GM13976 (cell line): ENCODE measurements around the gene HERPUD2.

Experiments
- DNase-seq: peaks from one replicate; pipeline ENCODE4 v3.0.0; 2012; ENCODE audit warnings: low spot score
- in situ Hi-C: fragments of 300-500 bp; cut with MboI; formaldehyde crosslinking; loops from one replicate; pipeline ENCODE4 v1.12.0; 2022; ENCODE audit warnings: low sequenced_read_pairs, mixed read lengths, inconsistent platforms; ENCODE audit not compliant: unreplicated experiment
- TF ChIP-seq, protein P1 (sequence below): IDR thresholded peaks from 2 replicates; pipeline ENCODE4 v1.5.1; 2012; ENCODE audit warnings: borderline replicate concordance, mild to moderate bottlenecking; ENCODE audit not compliant: insufficient read depth; ENCODE audit errors: extremely low read depth, missing control alignments, control extremely low read depth

The HERPUD2 gene

DNA sequence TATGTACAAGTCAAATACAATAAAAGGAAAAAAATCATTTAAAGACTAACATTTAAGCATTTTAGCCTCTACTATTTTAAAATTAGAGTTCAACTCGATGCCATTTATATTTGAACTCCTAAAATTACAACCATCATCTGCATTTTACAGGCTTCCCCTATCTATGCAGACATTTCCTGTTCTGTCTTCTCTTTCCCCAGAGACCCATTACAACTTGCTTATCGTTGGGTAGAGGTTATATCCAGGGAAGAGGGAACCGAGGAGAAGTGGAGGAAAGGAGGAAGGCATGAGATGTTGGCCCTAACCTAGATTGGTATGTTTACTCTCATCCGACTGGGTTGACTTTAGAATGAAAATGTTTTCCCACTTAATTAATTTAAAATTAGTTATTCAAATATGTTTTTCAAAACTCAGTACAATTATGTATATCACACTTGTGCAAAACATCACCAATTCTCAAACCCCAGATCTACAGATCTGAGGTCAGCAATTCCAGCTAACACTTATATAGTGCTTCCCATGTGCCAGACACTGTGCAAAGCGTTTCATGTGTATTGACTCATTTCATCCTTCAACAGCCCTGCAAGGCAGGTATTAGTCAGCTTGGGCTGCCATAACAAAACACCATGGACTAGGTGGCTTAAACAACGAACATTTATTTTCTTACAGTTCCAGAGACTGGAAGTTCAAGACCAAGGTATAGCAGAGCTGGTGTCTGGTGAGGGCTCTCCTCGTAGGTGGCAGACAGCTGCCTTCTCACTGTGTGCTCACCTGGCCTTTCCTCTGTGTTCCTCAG lies 27.3 kb upstream of the HERPUD2 start:
- in situ Hi-C loops, result no loop called here
- no peak for DNase-seq
- TF ChIP-seq, protein P1, sequence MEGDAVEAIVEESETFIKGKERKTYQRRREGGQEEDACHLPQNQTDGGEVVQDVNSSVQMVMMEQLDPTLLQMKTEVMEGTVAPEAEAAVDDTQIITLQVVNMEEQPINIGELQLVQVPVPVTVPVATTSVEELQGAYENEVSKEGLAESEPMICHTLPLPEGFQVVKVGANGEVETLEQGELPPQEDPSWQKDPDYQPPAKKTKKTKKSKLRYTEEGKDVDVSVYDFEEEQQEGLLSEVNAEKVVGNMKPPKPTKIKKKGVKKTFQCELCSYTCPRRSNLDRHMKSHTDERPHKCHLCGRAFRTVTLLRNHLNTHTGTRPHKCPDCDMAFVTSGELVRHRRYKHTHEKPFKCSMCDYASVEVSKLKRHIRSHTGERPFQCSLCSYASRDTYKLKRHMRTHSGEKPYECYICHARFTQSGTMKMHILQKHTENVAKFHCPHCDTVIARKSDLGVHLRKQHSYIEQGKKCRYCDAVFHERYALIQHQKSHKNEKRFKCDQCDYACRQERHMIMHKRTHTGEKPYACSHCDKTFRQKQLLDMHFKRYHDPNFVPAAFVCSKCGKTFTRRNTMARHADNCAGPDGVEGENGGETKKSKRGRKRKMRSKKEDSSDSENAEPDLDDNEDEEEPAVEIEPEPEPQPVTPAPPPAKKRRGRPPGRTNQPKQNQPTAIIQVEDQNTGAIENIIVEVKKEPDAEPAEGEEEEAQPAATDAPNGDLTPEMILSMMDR, result no peak

GRCh38 chr7:35721288-35721687 lies 26.4 kb upstream of the HERPUD2 start:
- TF ChIP-seq, protein P1, result no peak
- no peak for DNase-seq
- in situ Hi-C loops, result no loop called here

- no peak for DNase-seq
- TF ChIP-seq, protein P1, result no peak
- in situ Hi-C loops, result no loop called here
Measured at GRCh38 chr7:35720849-35721248, 25.9 kb upstream of the HERPUD2 start.

DNA sequence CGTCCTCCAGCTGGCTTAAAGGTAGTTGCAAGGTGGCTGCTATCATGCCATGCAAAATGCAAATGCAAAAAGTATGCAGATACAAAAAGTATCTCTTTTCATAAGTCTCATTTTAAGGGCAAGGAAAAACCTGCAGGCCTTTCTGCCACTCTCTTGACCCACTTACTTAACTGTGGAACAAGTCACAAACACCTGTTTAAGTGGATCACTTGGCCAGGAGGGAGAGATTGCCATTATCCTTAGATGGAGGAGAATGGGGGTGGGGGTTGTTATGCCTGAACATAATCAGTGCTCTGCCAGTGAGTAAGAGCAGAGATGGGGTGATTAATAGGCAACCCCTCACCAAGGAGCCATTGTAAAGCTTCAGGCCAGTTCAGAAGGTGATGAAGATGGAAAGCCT lies 25.1 kb upstream of the HERPUD2 start:
- in situ Hi-C loops, result no loop called here
- no peak for DNase-seq
- TF ChIP-seq, protein P1, result no peak

- no peak for DNase-seq
- TF ChIP-seq, protein P1, result no peak
- in situ Hi-C loops, result no loop called here
Measured at GRCh38 chr7:35718047-35718446, 23.1 kb upstream of the HERPUD2 start.

GRCh38 chr7:35717516-35717915 lies 22.6 kb upstream of the HERPUD2 start:
- TF ChIP-seq, protein P1, result no peak
- DNase-seq, result no peak
- in situ Hi-C loops, result no loop called here

DNA sequence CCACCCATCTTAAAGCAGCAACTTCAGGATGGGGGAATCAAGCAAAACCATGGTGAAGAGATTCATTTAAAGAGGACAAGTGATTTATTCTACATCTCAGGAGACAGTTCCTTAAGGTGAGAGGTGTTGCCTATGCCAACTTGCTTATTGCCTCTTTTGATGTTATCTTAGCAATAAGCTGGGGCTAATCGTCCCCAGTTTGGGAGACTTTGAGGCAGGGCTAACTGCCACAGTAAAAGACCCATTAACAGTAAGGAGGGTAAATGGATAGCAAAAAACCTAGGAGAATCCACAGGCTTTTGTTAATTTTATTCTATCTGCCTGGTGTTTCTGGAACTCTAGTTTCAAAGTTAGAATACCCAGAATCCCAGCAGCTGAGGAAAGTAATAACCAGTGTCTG lies 22.1 kb upstream of the HERPUD2 start:
- in situ Hi-C loops, result no loop called here
- TF ChIP-seq, protein P1, result no peak
- DNase-seq, result no peak
